ENCODE data around the gene GATAD2A.
"Not testable (repeated sequence)": the region's sequence is repeated elsewhere in the genome, so short reads cannot be mapped to it uniquely, and the experiment has no call there.

The GATAD2A gene

GRCh38 chr19:19470579-19470978 lies 65.1 kb downstream of the GATAD2A start:
- H3K27me3 ChIP-seq (ENCODE audit: insufficient read depth, insufficient read length) = no peaks in the 10 kb centered on the region
- peaks cover 61% of the 10 kb centered on the region for H3K36me3 ChIP-seq (ENCODE audit: insufficient read depth, insufficient read length, low read length)
- H3K4me3 ChIP-seq (ENCODE audit: insufficient read length, low read depth) = no peak overlapping the region
- TF ChIP-seq SUZ12 (IDR thresholded peaks at IDR 0.05; ENCODE audit: extremely low read depth, insufficient read depth, insufficient read length) (no peak), ZNF274 (IDR thresholded peaks at IDR 0.05; ENCODE audit: low read depth, low read length) (no peak), YY1 (IDR thresholded peaks at IDR 0.05; ENCODE audit: insufficient read depth, insufficient read length) (no peak)
- H3K9ac ChIP-seq (ENCODE audit: insufficient read length, low read depth) = no peak overlapping the region
- H3K9me3 ChIP-seq (ENCODE audit: insufficient read depth, low read length) = peaks cover 29% of the 10 kb centered on the region
- no peak for DNase-seq (ENCODE audit: low read depth, low spot score)
- peaks cover 14% of the 10 kb centered on the region for H3K4me1 ChIP-seq (ENCODE audit: insufficient read depth, insufficient read length)

- no peaks in the 10 kb centered on the region for H3K27me3 ChIP-seq (ENCODE audit: insufficient read depth, insufficient read length)
- H3K4me3 ChIP-seq (ENCODE audit: insufficient read length, low read depth) = no peak overlapping the region
- H3K36me3 ChIP-seq (ENCODE audit: insufficient read depth, insufficient read length, low read length) = peaks cover 54% of the 10 kb centered on the region
- H3K9ac ChIP-seq (ENCODE audit: insufficient read length, low read depth) = no peak overlapping the region
- TF ChIP-seq YY1 (IDR thresholded peaks at IDR 0.05; ENCODE audit: insufficient read depth, insufficient read length) = no peak
- peaks cover 25% of the 10 kb centered on the region for H3K4me1 ChIP-seq (ENCODE audit: insufficient read depth, insufficient read length)
- H3K9me3 ChIP-seq (ENCODE audit: insufficient read depth, low read length) = peaks cover 24% of the 10 kb centered on the region
- DNase-seq (ENCODE audit: low read depth, low spot score) = no peak
These were observed 66.2 kb downstream of the GATAD2A start for GRCh38 chr19:19471682-19472081.

- not testable (repeated sequence) for DNase-seq (ENCODE audit: low read depth, low spot score); H3K9ac ChIP-seq (ENCODE audit: insufficient read length, low read depth); H3K4me3 ChIP-seq (ENCODE audit: insufficient read length, low read depth); H3K27me3 ChIP-seq (ENCODE audit: insufficient read depth, insufficient read length)
- Histone ChIP-seq H3K9me3 (ENCODE audit: insufficient read depth, low read length) (peaks cover 19% of the 10 kb centered on the region), H3K36me3 (ENCODE audit: insufficient read depth, insufficient read length, low read length) (peaks cover 54% of the 10 kb centered on the region), H3K4me1 (ENCODE audit: insufficient read depth, insufficient read length) (peaks cover 26% of the 10 kb centered on the region)
These were observed 66.6 kb downstream of the GATAD2A start for GRCh38 chr19:19472106-19472505.

- H3K4me3 ChIP-seq (ENCODE audit: insufficient read length, low read depth) = no peak overlapping the region
- H3K4me1 ChIP-seq (ENCODE audit: insufficient read depth, insufficient read length) = peaks cover 29% of the 10 kb centered on the region
- no peak for TF ChIP-seq ZNF274 (IDR thresholded peaks at IDR 0.05; ENCODE audit: low read depth, low read length)
- no peak for TF ChIP-seq YY1 (IDR thresholded peaks at IDR 0.05; ENCODE audit: insufficient read depth, insufficient read length)
- no peak for TF ChIP-seq SUZ12 (IDR thresholded peaks at IDR 0.05; ENCODE audit: extremely low read depth, insufficient read depth, insufficient read length)
- H3K36me3 ChIP-seq (ENCODE audit: insufficient read depth, insufficient read length, low read length) = peaks cover 62% of the 10 kb centered on the region
- H3K9ac ChIP-seq (ENCODE audit: insufficient read length, low read depth) = peak overlapping the region; percentile 53
- H3K9me3 ChIP-seq (ENCODE audit: insufficient read depth, low read length) = no peaks in the 10 kb centered on the region
- DNase-seq (ENCODE audit: low read depth, low spot score) = peak; percentile 54
- no peaks in the 10 kb centered on the region for H3K27me3 ChIP-seq (ENCODE audit: insufficient read depth, insufficient read length)
These were observed 69.7 kb downstream of the GATAD2A start for GRCh38 chr19:19475015-19475765.

- no peak for DNase-seq (ENCODE audit: low read depth, low spot score)
- peaks cover 71% of the 10 kb centered on the region for H3K36me3 ChIP-seq (ENCODE audit: insufficient read depth, insufficient read length, low read length)
- H3K27me3 ChIP-seq (ENCODE audit: insufficient read depth, insufficient read length) = no peaks in the 10 kb centered on the region
- H3K9ac ChIP-seq (ENCODE audit: insufficient read length, low read depth) = peak overlapping the region; percentile 53
- H3K4me3 ChIP-seq (ENCODE audit: insufficient read length, low read depth) = no peak overlapping the region
- H3K9me3 ChIP-seq (ENCODE audit: insufficient read depth, low read length) = no peaks in the 10 kb centered on the region
- peaks cover 29% of the 10 kb centered on the region for H3K4me1 ChIP-seq (ENCODE audit: insufficient read depth, insufficient read length)
- TF ChIP-seq YY1 (IDR thresholded peaks at IDR 0.05; ENCODE audit: insufficient read depth, insufficient read length) (no peak), SUZ12 (IDR thresholded peaks at IDR 0.05; ENCODE audit: extremely low read depth, insufficient read depth, insufficient read length) (no peak), ZNF274 (IDR thresholded peaks at IDR 0.05; ENCODE audit: low read depth, low read length) (no peak)
These were observed 70.7 kb downstream of the GATAD2A start for GRCh38 chr19:19475849-19476828.

GRCh38 chr19:19477705-19478383 lies 72.4 kb downstream of the GATAD2A start:
- peaks cover 75% of the 10 kb centered on the region for H3K36me3 ChIP-seq (ENCODE audit: insufficient read depth, insufficient read length, low read length)
- TF ChIP-seq YY1 (IDR thresholded peaks at IDR 0.05; ENCODE audit: insufficient read depth, insufficient read length) = no peak
- TF ChIP-seq ZNF274 (IDR thresholded peaks at IDR 0.05; ENCODE audit: low read depth, low read length) = no peak
- TF ChIP-seq SUZ12 (IDR thresholded peaks at IDR 0.05; ENCODE audit: extremely low read depth, insufficient read depth, insufficient read length) = no peak
- peaks cover 34% of the 10 kb centered on the region for H3K4me1 ChIP-seq (ENCODE audit: insufficient read depth, insufficient read length)
- H3K27me3 ChIP-seq (ENCODE audit: insufficient read depth, insufficient read length) = no peaks in the 10 kb centered on the region
- no peak for DNase-seq (ENCODE audit: low read depth, low spot score)
- H3K4me3 ChIP-seq (ENCODE audit: insufficient read length, low read depth) = no peak overlapping the region
- no peak overlapping the region for H3K9ac ChIP-seq (ENCODE audit: insufficient read length, low read depth)
- no peaks in the 10 kb centered on the region for H3K9me3 ChIP-seq (ENCODE audit: insufficient read depth, low read length)

GRCh38 chr19:19480688-19481087 lies 75.2 kb downstream of the GATAD2A start:
- peaks cover 28% of the 10 kb centered on the region for H3K4me1 ChIP-seq (ENCODE audit: insufficient read depth, insufficient read length)
- no peak overlapping the region for H3K4me3 ChIP-seq (ENCODE audit: insufficient read length, low read depth)
- DNase-seq (ENCODE audit: low read depth, low spot score) = no peak
- H3K9ac ChIP-seq (ENCODE audit: insufficient read length, low read depth) = no peak overlapping the region
- H3K9me3 ChIP-seq (ENCODE audit: insufficient read depth, low read length) = no peaks in the 10 kb centered on the region
- H3K36me3 ChIP-seq (ENCODE audit: insufficient read depth, insufficient read length, low read length) = peaks cover 68% of the 10 kb centered on the region
- H3K27me3 ChIP-seq (ENCODE audit: insufficient read depth, insufficient read length) = no peaks in the 10 kb centered on the region
- TF ChIP-seq ZNF274 (IDR thresholded peaks at IDR 0.05; ENCODE audit: low read depth, low read length) = no peak
- TF ChIP-seq YY1 (IDR thresholded peaks at IDR 0.05; ENCODE audit: insufficient read depth, insufficient read length) = no peak
- no peak for TF ChIP-seq SUZ12 (IDR thresholded peaks at IDR 0.05; ENCODE audit: extremely low read depth, insufficient read depth, insufficient read length)

Data from NT2/D1 (cell line).